WTC11 (cell line): Measurements from ENCODE around the gene ZIC3. TPM values are rescaled to one million over a fixed set of nuclear protein-coding genes. Genes with fewer than 3 reads are reported as not detected.

ENCODE experiments used
- ATAC-seq: fragments of 200-7000 bp; cut with Tn5 transposase; 2 replicates; pipeline ENCODE4 v1.10.0; 2021; ENCODE audit warnings: mild to moderate bottlenecking, moderate library complexity
- CTCF ChIA-PET: fragments of 300-600 bp; sonication (Branson Sonifier 250); formaldehyde crosslinking; loops from one replicate; lab custom pipeline; 2021; ENCODE audit warnings: antibody characterized with exemption; lab: Charles Lee
- POLR2A ChIA-PET: fragments of 350-600 bp; sonication (Branson Sonifier 250); formaldehyde crosslinking; loops from one replicate; lab custom pipeline; 2021; ENCODE audit warnings: antibody characterized with exemption; lab: Charles Lee
- DNase-seq: peaks from one replicate; pipeline ENCODE4 v3.0.0; 2021; ENCODE audit warnings: low spot score
- H3K27ac Mint-ChIP-seq: 2 replicates; pipeline ENCODE4 v1.8.0; 2021; ENCODE audit warnings: mixed read lengths
- H3K27me3 Mint-ChIP-seq: 2 replicates; pipeline ENCODE4 v1.8.0; 2021; ENCODE audit warnings: low read depth, mild to moderate bottlenecking, moderate library complexity, mixed read lengths
- H3K36me3 Mint-ChIP-seq: 2 replicates; pipeline ENCODE4 v1.8.0; 2021; ENCODE audit warnings: mixed read lengths
- H3K4me1 Mint-ChIP-seq: 2 replicates; pipeline ENCODE4 v1.8.0; 2022; ENCODE audit warnings: mixed read lengths
- H3K4me3 Mint-ChIP-seq: 2 replicates; pipeline ENCODE4 v1.8.0; 2021; ENCODE audit warnings: mild to moderate bottlenecking, moderate library complexity, mixed read lengths
- H3K9me3 Mint-ChIP-seq: 2 replicates; pipeline ENCODE4 v1.8.0; 2021; ENCODE audit warnings: mixed read lengths
- AFF4 ChIP-seq: sonication (generic); formaldehyde crosslinking; IDR thresholded peaks from 2 replicates; pipeline ENCODE4 v1.8.1; 2023; ENCODE audit warnings: mild to moderate bottlenecking, missing genetic modification reagents, borderline replicate concordance
- ARID4B ChIP-seq: sonication (generic); formaldehyde crosslinking; IDR thresholded peaks from 2 replicates; pipeline ENCODE4 v1.8.0; 2023; ENCODE audit warnings: missing genetic modification reagents, mild to moderate bottlenecking, borderline replicate concordance
- ATF3 ChIP-seq: sonication (generic); formaldehyde crosslinking; conservative IDR thresholded peaks from 2 replicates; pipeline ENCODE4 v1.8.1; 2022; ENCODE audit warnings: mild to moderate bottlenecking, missing genetic modification reagents
- CDX4 ChIP-seq: fragments of 250-450 bp; sonication (Bioruptor Pico); IDR thresholded peaks from 2 replicates; pipeline ENCODE4 v1.9.0; 2021; ENCODE audit warnings: moderate library complexity, mild to moderate bottlenecking, inconsistent platforms, borderline replicate concordance
- CREB1 ChIP-seq: sonication (generic); formaldehyde crosslinking; IDR thresholded peaks from 2 replicates; pipeline ENCODE4 v1.8.0; 2023; ENCODE audit warnings: mild to moderate bottlenecking, missing genetic modification reagents
- E2F4 ChIP-seq: sonication (generic); formaldehyde crosslinking; IDR thresholded peaks from 2 replicates; pipeline ENCODE4 v1.8.1; 2022; ENCODE audit warnings: low read depth, mild to moderate bottlenecking, moderate library complexity, missing genetic modification reagents, borderline replicate concordance
- FOXP4 ChIP-seq: sonication (generic); formaldehyde crosslinking; IDR thresholded peaks from 2 replicates; pipeline ENCODE4 v1.8.0; 2022; ENCODE audit warnings: mild to moderate bottlenecking, missing genetic modification reagents
- GABPB1 ChIP-seq: sonication (generic); formaldehyde crosslinking; IDR thresholded peaks from 2 replicates; pipeline ENCODE4 v1.8.1; 2023; ENCODE audit warnings: mild to moderate bottlenecking, missing genetic modification reagents
- MAX ChIP-seq: sonication (generic); formaldehyde crosslinking; IDR thresholded peaks from 2 replicates; pipeline ENCODE4 v1.8.0; 2022; ENCODE audit warnings: mild to moderate bottlenecking, missing genetic modification reagents
- NFYB ChIP-seq: sonication (generic); formaldehyde crosslinking; conservative IDR thresholded peaks from 2 replicates; pipeline ENCODE4 v1.8.0; 2022; ENCODE audit warnings: low read depth, missing genetic modification reagents
- PREB ChIP-seq: sonication (generic); formaldehyde crosslinking; IDR thresholded peaks from 2 replicates; pipeline ENCODE4 v1.8.1; 2022; ENCODE audit warnings: mild to moderate bottlenecking, missing genetic modification reagents, moderate library complexity, borderline replicate concordance
- SMAD3 ChIP-seq: sonication (generic); formaldehyde crosslinking; IDR thresholded peaks from 2 replicates; pipeline ENCODE4 v1.8.0; 2022; ENCODE audit warnings: missing genetic modification reagents, mild to moderate bottlenecking, borderline replicate concordance
- SMAD4 ChIP-seq: sonication (generic); formaldehyde crosslinking; IDR thresholded peaks from 2 replicates; pipeline ENCODE4 v1.8.0; 2022; ENCODE audit warnings: mild to moderate bottlenecking, missing genetic modification reagents
- ZNF138 ChIP-seq: sonication (generic); formaldehyde crosslinking; conservative IDR thresholded peaks from 2 replicates; pipeline ENCODE4 v1.8.1; 2022; ENCODE audit warnings: mild to moderate bottlenecking, moderate library complexity, missing genetic modification reagents
- ZNF281 ChIP-seq: sonication (generic); formaldehyde crosslinking; IDR thresholded peaks from 2 replicates; pipeline ENCODE4 v1.8.0; 2023; ENCODE audit warnings: mild to moderate bottlenecking, missing genetic modification reagents
- ZNF396 ChIP-seq: fragments of 250-450 bp; sonication (Bioruptor Pico); IDR thresholded peaks from 2 replicates; pipeline ENCODE4 v1.8.0; 2021; ENCODE audit warnings: mild to moderate bottlenecking, moderate library complexity, borderline replicate concordance
- total RNA-seq: library from RNA; stranded (reverse); gene quantifications from 3 replicates; pipeline ENCODE4 v1.2.3, GENCODE V29; 2021

Gene ZIC3
- total RNA-seq, 1 experiment from 2014 or later, result 75.3 TPM

- Mint-ChIP-seq H3K9me3 (no peaks in the 10 kb centered on the region), H3K4me3 (peak overlapping the region; percentile 59), H3K36me3 (no peaks in the 10 kb centered on the region), H3K27me3 (peaks cover 68% of the 10 kb centered on the region), H3K27ac (no peak overlapping the region), H3K4me1 (peaks cover 29% of the 10 kb centered on the region)
- ATAC-seq (peak; percentile 11; the same call in 1 of the 2 replicates), DNase-seq (peak; percentile 29)
- POLR2A ChIA-PET, result no interaction called here
- TF ChIP-seq MAX (CRISPR knock-in tag), result no peak
- TF ChIP-seq ARID4B (CRISPR knock-in tag), result no peak
- TF ChIP-seq CREB1 (CRISPR knock-in tag), result no peak
- no peak for TF ChIP-seq SMAD3 (CRISPR knock-in tag)
- no peak for TF ChIP-seq SMAD4 (CRISPR knock-in tag)
- TF ChIP-seq ZNF396 (CRISPR knock-in tag), result no peak
- no peak for TF ChIP-seq GABPB1 (CRISPR knock-in tag)
- no peak for TF ChIP-seq NFYB (CRISPR knock-in tag)
- TF ChIP-seq ZNF281, result no peak
- TF ChIP-seq ATF3 (CRISPR knock-in tag), result no peak
- TF ChIP-seq CDX4, result no peak
- no peak for TF ChIP-seq AFF4 (CRISPR knock-in tag)
- TF ChIP-seq FOXP4 (CRISPR knock-in tag), result no peak
- no peak for TF ChIP-seq E2F4 (CRISPR knock-in tag)
- no peak for TF ChIP-seq PREB (CRISPR knock-in tag)
- no peak for TF ChIP-seq ZNF138 (CRISPR knock-in tag)
- CTCF ChIA-PET, result interaction anchor here (0.6 to 2.0 kb wide), 4 partner anchors 17 to 530 kb away, joined by 3 to 7 read pairs (median 5); no protein-coding TSS in a partner anchor
Measured at GRCh38 chrX:137545711-137546651, 19.9 kb upstream of the ZIC3 start.
